NCI-H774 (cell line): ENCODE results near the gene KCNAB1.
"Not testable (repeated sequence)": the region's sequence is repeated elsewhere in the genome, so short reads cannot be mapped to it uniquely, and the experiment has no call there.

Experiments used
- DNase-seq: peaks from one replicate; lab custom pipeline; 2025; lab: John Stamatoyannopoulos, UW

KCNAB1 gene

GRCh38 chr3:156539051-156539450 lies 418.7 kb downstream of the KCNAB1 start:
- no peak for DNase-seq

GRCh38 chr3:156539802-156540201 lies 419.4 kb downstream of the KCNAB1 start:
- DNase-seq: no peak

- DNase-seq: no peak
Measured at GRCh38 chr3:156542101-156543042, 422.0 kb downstream of the KCNAB1 start.

- DNase-seq: no peak
Measured at GRCh38 chr3:156543043-156543555, 422.7 kb downstream of the KCNAB1 start.

- no peak for DNase-seq
Measured at GRCh38 chr3:156547637-156548036, 427.3 kb downstream of the KCNAB1 start.

GRCh38 chr3:156548041-156548687 lies 427.8 kb downstream of the KCNAB1 start:
- DNase-seq: no peak

GRCh38 chr3:156548902-156549301 lies 428.5 kb downstream of the KCNAB1 start:
- DNase-seq: no peak

- DNase-seq: no peak
Measured at GRCh38 chr3:156551261-156551660, 430.9 kb downstream of the KCNAB1 start.

GRCh38 chr3:156551746-156552145 lies 431.4 kb downstream of the KCNAB1 start:
- DNase-seq: no peak

- DNase-seq: no peak
Measured at GRCh38 chr3:156552973-156553372, 432.6 kb downstream of the KCNAB1 start.

GRCh38 chr3:156553705-156554356 lies 433.5 kb downstream of the KCNAB1 start:
- DNase-seq: no peak

GRCh38 chr3:156554515-156554841 lies 434.1 kb downstream of the KCNAB1 start:
- no peak for DNase-seq

- peak; percentile 100 for DNase-seq
Measured at GRCh38 chr3:156554842-156555687, 434.7 kb downstream of the KCNAB1 start, which contains the start of gene SSR3. TSS of gene SSR3 (minus strand) at chr3:156555117. CDS start at chr3:156555089, 28 bp downstream.

- no peak for DNase-seq
Measured at GRCh38 chr3:156558389-156558788, 438.0 kb downstream of the KCNAB1 start.

- DNase-seq: no peak
Measured at GRCh38 chr3:156559321-156559720, 438.9 kb downstream of the KCNAB1 start.

GRCh38 chr3:156561533-156561932 lies 441.2 kb downstream of the KCNAB1 start:
- DNase-seq: no peak

GRCh38 chr3:156562486-156562885 lies 442.1 kb downstream of the KCNAB1 start:
- not testable (repeated sequence) for DNase-seq

GRCh38 chr3:156563900-156564682 lies 443.7 kb downstream of the KCNAB1 start:
- DNase-seq: no peak

GRCh38 chr3:156569016-156569415 lies 448.6 kb downstream of the KCNAB1 start:
- not testable (repeated sequence) for DNase-seq

- DNase-seq: not testable (repeated sequence)
Measured at GRCh38 chr3:156569881-156570280, 449.5 kb downstream of the KCNAB1 start.

- DNase-seq: no peak
Measured at GRCh38 chr3:156575641-156576040, 455.3 kb downstream of the KCNAB1 start.
